OCI-LY7 (cell line): ENCODE data around the gene INPP5A. TPM values are rescaled to one million over a fixed set of nuclear protein-coding genes. Genes with fewer than 3 reads are reported as not detected.

ENCODE experiments used
- BruUV-seq: library from RNA; stranded (reverse); fragments of 400-500 nt; replicated peaks from 2 replicates; lab custom pipeline; 2021; lab: Mats Ljungman, UMichigan
- CTCF ChIA-PET: fragments of 300-600 bp; sonication (Branson Sonifier 250); formaldehyde crosslinking; loops from one replicate; lab custom pipeline; 2022; ENCODE audit warnings: antibody characterized with exemption; ENCODE audit not compliant: unreplicated experiment; lab: Charles Lee
- POLR2A ChIA-PET: fragments of 300-600 bp; sonication (Branson Sonifier 250); formaldehyde crosslinking; loops from one replicate; lab custom pipeline; 2022; ENCODE audit warnings: antibody characterized with exemption; lab: Charles Lee
- DNase-seq: peaks from one replicate; pipeline ENCODE4 v3.0.0-alpha.2; 2015; ENCODE audit warnings: low spot score
- H2AFZ ChIP-seq: fragments of 200-600 bp; sonication (generic), shearing (Covaris generic); 2 replicates; pipeline ENCODE4 v1.6.1; 2014; ENCODE audit warnings: mild to moderate bottlenecking, antibody characterized with exemption, low read length, moderate library complexity
- H3K27ac ChIP-seq: fragments of 200-600 bp; sonication (generic); 2 replicates; pipeline ENCODE4 v1.5.1; 2014; ENCODE audit warnings: mixed run types, low read depth, mild to moderate bottlenecking, moderate library complexity, low read length, inconsistent platforms; ENCODE audit not compliant: poor library complexity, severe bottlenecking
- H3K36me3 ChIP-seq: fragments of 200-600 bp; sonication (generic); 2 replicates; pipeline ENCODE4 v1.6.1; 2014; ENCODE audit warnings: mild to moderate bottlenecking, antibody characterized with exemption, low read length, moderate library complexity, mixed read lengths; ENCODE audit not compliant: insufficient read depth
- H3K4me1 ChIP-seq: fragments of 200-600 bp; sonication (generic); 2 replicates; pipeline ENCODE4 v1.5.1; 2014; ENCODE audit warnings: mild to moderate bottlenecking, low read length; ENCODE audit not compliant: insufficient read depth, poor library complexity, severe bottlenecking
- H3K4me2 ChIP-seq: fragments of 200-600 bp; sonication (generic); 2 replicates; pipeline ENCODE4 v1.6.1; 2014; ENCODE audit warnings: mild to moderate bottlenecking, low read length
- H3K4me3 ChIP-seq: fragments of 200-600 bp; sonication (generic); 2 replicates; pipeline ENCODE4 v1.5.1; 2014; ENCODE audit warnings: mild to moderate bottlenecking, low read depth, low read length; ENCODE audit not compliant: poor library complexity, severe bottlenecking
- H3K79me2 ChIP-seq: fragments of 200-600 bp; sonication (generic); 2 replicates; pipeline ENCODE4 v1.6.1; 2016; ENCODE audit warnings: low read depth, mild to moderate bottlenecking, low read length, moderate library complexity, mixed read lengths; ENCODE audit not compliant: insufficient read depth
- H3K9me2 ChIP-seq: fragments of 200-600 bp; sonication (generic); 2 replicates; pipeline ENCODE4 v1.6.1; 2016; ENCODE audit warnings: mild to moderate bottlenecking, low read length, mixed read lengths; ENCODE audit not compliant: insufficient read depth
- H3K9me3 ChIP-seq: fragments of 200-600 bp; sonication (generic); 2 replicates; pipeline ENCODE4 v1.6.1; 2014; ENCODE audit warnings: mild to moderate bottlenecking, mixed run types, low read length, mixed read lengths
- H4K20me1 ChIP-seq: fragments of 200-600 bp; sonication (generic); 2 replicates; pipeline ENCODE4 v1.6.1; 2014; ENCODE audit warnings: mild to moderate bottlenecking, antibody characterized with exemption, low read length, moderate library complexity, mixed read lengths; ENCODE audit not compliant: insufficient read depth
- EZH2phosphoT487 ChIP-seq: fragments of 200-600 bp; sonication (generic); IDR thresholded peaks from 2 replicates; pipeline ENCODE4 v1.6.1; 2018; ENCODE audit warnings: low read depth, borderline replicate concordance, mild to moderate bottlenecking, mixed run types, antibody characterized with exemption, low read length, moderate library complexity, mixed read lengths
- intact Hi-C: fragments of 100-400 bp; cut with micrococcal nuclease; formaldehyde crosslinking; loops from one replicate; pipeline ENCODE4 v1.10.0; 2022; ENCODE audit not compliant: unreplicated experiment
- total RNA-seq, 2 experiments: library from RNA; depleted of rRNA in 1 of 2; stranded (reverse); fragments of >200 nt in 1 of 2; shearing (Covaris generic) in 1 of 2; gene quantifications; 2 replicates each; pipeline ENCODE4 v1.2.3, GENCODE V29; 2014 to 2022
- TF ChIP-seq, protein P1 (sequence below): fragments of 200-600 bp; sonication (generic); conservative IDR thresholded peaks from 2 replicates; pipeline ENCODE4 v1.5.1; 2014; ENCODE audit warnings: mild to moderate bottlenecking, antibody characterized with exemption, low read length, moderate library complexity, mixed read lengths

INPP5A gene
- total RNA-seq, 2 experiments from 2014 or later = 14.5 to 18.4 TPM

DNA sequence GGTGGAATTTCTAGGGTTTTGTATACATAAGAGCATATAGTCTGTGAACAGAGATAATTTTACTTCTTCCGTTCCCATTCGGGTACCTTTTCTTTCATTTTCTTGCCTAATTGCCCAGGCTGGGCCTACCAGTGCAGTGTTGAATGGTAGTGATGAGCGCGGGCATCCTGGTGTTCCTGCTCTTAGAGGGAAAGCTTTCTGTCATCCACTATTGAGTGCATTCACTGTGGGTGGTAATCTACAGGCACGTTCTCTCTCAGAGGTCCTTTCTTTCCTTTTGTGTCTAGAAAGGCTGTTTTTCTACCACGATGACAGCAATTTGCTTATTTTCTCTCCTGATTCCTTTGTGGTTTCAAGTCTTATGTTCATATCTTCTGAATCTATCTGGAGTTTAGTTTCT lies 65.0 kb downstream of the INPP5A start:
- Histone ChIP-seq H2AFZ (no peak overlapping the region), H3K4me3 (no peak overlapping the region), H3K27ac (no peak overlapping the region), H3K9me2 (no peaks in the 10 kb centered on the region), H3K4me2 (no peak overlapping the region), H3K4me1 (no peaks in the 10 kb centered on the region), H3K9me3 (peaks cover 22% of the 10 kb centered on the region; the same call in 1 of the 2 replicates), H3K79me2 (no peaks in the 10 kb centered on the region), H4K20me1 (no peaks in the 10 kb centered on the region), H3K36me3 (no peaks in the 10 kb centered on the region)
- TF ChIP-seq, protein P1, sequence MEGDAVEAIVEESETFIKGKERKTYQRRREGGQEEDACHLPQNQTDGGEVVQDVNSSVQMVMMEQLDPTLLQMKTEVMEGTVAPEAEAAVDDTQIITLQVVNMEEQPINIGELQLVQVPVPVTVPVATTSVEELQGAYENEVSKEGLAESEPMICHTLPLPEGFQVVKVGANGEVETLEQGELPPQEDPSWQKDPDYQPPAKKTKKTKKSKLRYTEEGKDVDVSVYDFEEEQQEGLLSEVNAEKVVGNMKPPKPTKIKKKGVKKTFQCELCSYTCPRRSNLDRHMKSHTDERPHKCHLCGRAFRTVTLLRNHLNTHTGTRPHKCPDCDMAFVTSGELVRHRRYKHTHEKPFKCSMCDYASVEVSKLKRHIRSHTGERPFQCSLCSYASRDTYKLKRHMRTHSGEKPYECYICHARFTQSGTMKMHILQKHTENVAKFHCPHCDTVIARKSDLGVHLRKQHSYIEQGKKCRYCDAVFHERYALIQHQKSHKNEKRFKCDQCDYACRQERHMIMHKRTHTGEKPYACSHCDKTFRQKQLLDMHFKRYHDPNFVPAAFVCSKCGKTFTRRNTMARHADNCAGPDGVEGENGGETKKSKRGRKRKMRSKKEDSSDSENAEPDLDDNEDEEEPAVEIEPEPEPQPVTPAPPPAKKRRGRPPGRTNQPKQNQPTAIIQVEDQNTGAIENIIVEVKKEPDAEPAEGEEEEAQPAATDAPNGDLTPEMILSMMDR = no peak
- TF ChIP-seq EZH2phosphoT487 = no peak
- no TSS peak for BruUV-seq
- intact Hi-C loops = no loop called here
- ChIA-PET CTCF (no interaction called here), POLR2A (no interaction called here)
- DNase-seq = no peak

DNA sequence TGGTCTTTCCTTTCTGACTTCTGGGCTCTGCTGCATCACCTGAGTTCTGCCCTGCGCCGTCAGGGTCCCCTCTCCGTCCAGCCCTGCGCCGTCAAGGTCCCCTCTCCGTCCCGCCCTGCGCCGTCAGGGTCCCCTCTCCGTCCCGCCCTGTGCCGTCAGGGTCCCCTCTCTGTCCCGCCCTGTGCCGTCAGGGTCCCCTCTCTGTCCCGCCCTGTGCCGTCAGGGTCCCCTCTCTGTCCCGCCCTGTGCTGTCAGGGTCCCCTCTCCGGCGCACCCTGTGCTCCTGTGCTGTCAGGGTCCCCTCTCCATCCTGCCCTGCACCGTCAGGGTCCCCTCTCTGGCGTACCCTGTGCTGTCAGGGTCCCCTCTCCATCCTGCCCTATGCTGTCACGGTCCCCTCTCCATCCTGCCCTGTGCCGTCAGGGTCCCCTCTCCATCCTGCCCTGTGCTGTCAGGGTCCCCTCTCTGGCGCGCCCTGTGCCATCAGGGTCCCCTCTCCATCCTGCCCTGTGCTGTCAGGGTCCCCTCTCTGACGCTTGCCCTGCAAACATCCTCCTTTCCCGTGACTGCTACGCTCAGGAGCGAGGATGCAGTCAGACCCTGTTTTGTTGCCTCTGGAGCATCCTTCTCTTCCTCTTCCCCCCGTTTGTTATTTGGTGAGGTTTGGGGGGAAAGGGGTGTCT lies 66.4 kb downstream of the INPP5A start:
- DNase-seq = no peak
- Histone ChIP-seq H3K4me2 (no peak overlapping the region), H3K27ac (no peak overlapping the region), H3K9me2 (no peaks in the 10 kb centered on the region), H3K4me3 (no peak overlapping the region), H3K9me3 (peaks cover 18% of the 10 kb centered on the region; the same call in 1 of the 2 replicates), H3K4me1 (no peaks in the 10 kb centered on the region), H3K36me3 (no peaks in the 10 kb centered on the region), H3K79me2 (no peaks in the 10 kb centered on the region), H4K20me1 (no peaks in the 10 kb centered on the region), H2AFZ (no peak overlapping the region)
- POLR2A ChIA-PET = no interaction called here
- no peak for TF ChIP-seq EZH2phosphoT487
- TF ChIP-seq, protein P1 = no peak
- CTCF ChIA-PET = no interaction called here
- intact Hi-C loops = no loop called here
- BruUV-seq = no TSS peak

DNA sequence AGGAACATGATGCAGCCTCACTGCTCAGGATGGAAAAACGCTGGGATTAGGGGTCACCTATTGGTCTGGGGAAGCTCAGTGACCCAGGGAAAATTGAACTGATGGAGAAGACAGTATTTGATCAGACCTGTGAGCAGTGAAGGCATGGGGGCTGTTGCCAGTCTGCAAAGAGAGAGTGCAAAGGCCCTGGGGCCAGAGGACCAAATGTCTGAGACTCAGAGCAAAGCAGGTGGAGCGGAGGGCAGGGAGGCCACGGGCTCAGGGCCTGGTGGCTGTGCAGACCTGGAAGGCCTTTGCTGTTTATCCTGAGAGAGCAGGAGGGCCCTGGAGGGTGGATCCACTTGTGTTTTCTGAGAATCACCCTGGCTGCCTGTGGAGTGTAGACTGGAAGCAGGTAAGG lies 67.1 kb downstream of the INPP5A start:
- no peak for TF ChIP-seq EZH2phosphoT487
- TF ChIP-seq, protein P1 = no peak

More for the DNA sequence above, 67.1 kb downstream of the INPP5A start:
- ChIA-PET POLR2A (no interaction called here), CTCF (no interaction called here)
- Histone ChIP-seq H4K20me1 (no peaks in the 10 kb centered on the region), H3K4me1 (no peaks in the 10 kb centered on the region), H3K9me3 (peaks cover 16% of the 10 kb centered on the region; the same call in 1 of the 2 replicates), H3K36me3 (no peaks in the 10 kb centered on the region), H3K79me2 (no peaks in the 10 kb centered on the region), H3K4me2 (no peak overlapping the region), H3K4me3 (no peak overlapping the region), H3K9me2 (no peaks in the 10 kb centered on the region), H3K27ac (no peak overlapping the region), H2AFZ (no peak overlapping the region)
- intact Hi-C loops = no loop called here
- DNase-seq = no peak
- no TSS peak for BruUV-seq
